ENCODE measurements around the gene PCSK4.

DNA sequence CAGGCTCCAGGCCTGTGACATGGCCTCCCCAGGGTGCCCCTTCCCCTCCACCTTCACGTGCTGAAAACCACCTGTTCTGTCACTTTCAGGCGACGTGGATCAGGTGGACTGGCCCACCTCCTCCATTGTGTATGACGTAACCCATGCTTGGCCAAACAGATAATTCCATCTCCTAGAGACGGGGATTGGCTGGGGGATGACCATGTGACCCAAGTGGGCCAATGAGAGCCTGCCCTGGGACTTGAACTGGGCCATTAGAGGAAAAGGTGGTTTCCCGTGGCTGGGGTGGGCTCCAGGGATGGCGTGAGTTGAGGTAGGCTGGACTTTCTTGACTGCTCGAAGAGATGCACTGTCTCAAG lies 26.2 kb upstream of the PCSK4 start:
- TF ChIP-seq CTCF (IDR thresholded peaks at IDR 0.05) (no peak), POLR2AphosphoS5 (IDR thresholded peaks at IDR 0.05; ENCODE audit: insufficient read depth in 1 of 2, low read depth in 1 of 2) (no peak)

Measured in vagina (tissue), 2 donors.